HG02885 (cell line): ENCODE results near the gene GGACT.

Experiments used
- ATAC-seq: cut with Tn5 transposase; IDR thresholded peaks from one replicate; pipeline ENCODE4 v1.9.1; 2021; ENCODE audit warnings: mild to moderate bottlenecking; ENCODE audit not compliant: unreplicated experiment, poor library complexity

Gene GGACT

DNA sequence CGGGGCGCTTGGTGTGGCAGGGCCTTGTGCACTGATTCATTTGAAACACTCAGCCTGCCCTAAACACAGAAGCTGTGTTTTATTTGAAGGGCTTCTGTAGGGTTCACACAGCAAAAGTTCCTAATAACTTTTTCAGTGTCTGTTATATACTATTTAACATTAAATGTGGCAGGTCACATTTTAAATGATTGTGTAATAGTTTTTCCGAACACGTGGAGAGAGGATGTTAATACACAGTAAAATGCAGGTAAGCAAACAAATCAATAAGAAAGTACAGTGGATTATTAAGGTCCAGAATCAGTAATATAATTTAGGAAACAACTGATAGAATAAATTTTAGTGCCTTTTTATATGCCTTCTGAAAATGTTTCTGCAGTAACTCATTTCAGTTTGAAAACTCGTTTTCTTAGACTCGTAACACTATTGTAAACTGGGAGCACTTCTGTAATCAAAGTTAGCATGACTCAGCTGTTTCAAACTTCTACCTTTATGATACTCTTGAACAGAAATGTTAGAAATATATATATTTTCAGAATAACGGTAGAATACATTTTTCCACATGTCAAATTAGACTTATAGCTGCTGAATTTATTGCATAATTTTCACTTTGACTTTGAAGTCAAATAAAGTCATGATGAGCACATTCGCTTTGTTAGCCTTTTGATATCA lies 70.1 kb downstream of the GGACT start:
- ATAC-seq: no peak

- no peak for ATAC-seq
These were observed 70.9 kb downstream of the GGACT start for GRCh38 chr13:100517728-100518127.

DNA sequence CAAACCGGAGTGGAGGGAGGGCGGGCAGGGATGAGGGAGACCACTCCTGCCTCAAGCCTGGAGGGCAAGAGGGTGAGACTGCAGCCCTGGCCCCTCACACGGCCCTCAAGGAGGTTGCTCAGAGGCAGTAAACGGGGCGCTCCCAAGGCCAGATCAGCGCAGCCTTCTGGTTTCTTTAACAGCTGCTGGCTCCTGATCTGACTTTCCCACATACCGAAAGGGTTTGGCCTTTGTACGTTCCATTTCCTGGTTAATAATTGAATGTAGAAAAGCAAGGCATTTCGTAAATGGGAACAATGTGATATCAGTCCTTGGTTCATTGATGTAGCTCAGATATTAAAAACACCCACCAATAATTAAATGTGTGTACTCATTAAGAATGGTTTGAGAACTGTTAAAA lies 71.5 kb downstream of the GGACT start:
- ATAC-seq: no peak

GRCh38 chr13:100515410-100515800 lies 73.2 kb downstream of the GGACT start:
- no peak for ATAC-seq

- peak; percentile 92 for ATAC-seq
These were observed 73.7 kb downstream of the GGACT start for GRCh38 chr13:100514788-100515409.

- ATAC-seq: no peak
These were observed 74.5 kb downstream of the GGACT start for GRCh38 chr13:100513987-100514670.

DNA sequence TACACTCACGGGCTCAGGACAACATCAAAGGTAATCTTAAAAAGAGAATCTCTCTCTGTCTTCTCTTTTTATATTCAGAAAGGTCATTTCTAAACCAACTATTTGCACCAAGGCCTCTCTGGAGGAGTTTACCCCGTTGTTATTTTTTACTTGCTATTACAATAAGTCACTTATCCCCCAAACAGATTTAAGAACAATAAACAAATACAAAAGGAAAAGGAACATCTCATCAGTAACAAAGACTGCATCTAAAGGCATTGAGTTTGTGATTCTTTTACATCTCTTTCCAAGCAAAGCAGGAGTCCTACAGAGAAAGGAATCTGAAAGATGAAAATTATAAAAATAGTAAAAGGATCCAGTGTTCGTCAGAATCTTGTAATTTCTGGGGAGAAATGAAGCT lies 75.4 kb downstream of the GGACT start:
- ATAC-seq: no peak

DNA sequence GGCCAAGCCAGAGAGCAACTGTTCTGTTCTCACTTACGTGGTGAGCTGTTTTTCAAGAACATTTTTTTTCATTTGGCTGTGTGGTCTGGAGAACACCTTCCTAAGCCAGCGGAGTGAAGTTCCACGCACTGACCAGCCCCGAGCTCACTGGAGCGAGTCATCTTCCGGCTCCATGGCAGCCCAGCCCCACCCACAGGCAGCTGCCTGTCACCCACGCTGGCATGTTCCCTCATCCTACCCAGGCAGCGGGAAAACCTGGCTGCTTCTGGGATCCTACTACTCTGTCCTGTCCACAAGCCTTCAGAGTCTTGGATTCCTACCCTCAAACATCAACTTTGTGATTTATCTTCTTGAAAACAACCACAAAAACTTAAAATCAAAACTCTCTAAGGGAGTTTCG lies 76.2 kb downstream of the GGACT start:
- no peak for ATAC-seq

DNA sequence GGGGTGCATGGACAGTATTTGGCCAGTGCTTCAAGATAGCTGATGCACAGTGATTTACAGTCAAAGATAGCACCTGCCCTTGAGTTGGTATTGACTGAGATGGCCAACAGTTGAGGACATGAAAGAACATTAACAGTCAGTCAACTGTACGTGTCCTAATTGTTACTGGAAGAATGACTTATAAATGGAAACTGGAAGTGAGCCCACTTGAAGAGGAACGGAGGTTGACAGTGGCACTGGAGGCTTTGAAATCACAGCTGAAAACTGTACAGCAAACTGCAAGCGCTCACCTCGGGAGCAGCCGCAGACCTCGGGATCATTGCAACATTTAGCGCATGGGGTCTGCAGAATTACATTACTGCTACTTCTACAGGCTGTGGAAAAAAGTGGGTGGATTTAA lies 77.1 kb downstream of the GGACT start:
- no peak for ATAC-seq

GRCh38 chr13:100510208-100510957 lies 78.2 kb downstream of the GGACT start:
- no peak for ATAC-seq

DNA sequence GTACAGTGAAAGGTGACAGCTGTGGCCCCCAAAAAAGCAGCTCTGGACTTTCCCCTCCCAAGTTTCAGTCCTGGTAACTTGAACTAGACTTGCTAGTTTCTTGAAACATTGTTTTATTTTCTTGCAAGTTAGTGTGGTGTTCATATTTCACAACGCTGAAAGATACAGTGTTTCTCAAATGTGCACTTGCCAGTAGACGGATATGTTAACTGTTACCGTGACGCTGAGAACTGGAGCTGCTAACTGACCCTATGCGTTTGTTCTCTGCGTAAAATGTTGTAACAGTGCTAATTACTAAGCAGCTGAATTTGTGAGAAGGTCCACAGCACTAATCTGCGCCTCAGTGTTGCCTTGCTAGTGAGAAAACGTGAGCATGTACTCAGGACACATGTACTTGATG lies 79.6 kb downstream of the GGACT start:
- ATAC-seq: no peak

- ATAC-seq: no peak
These were observed 80.1 kb downstream of the GGACT start for GRCh38 chr13:100508455-100508854.

DNA sequence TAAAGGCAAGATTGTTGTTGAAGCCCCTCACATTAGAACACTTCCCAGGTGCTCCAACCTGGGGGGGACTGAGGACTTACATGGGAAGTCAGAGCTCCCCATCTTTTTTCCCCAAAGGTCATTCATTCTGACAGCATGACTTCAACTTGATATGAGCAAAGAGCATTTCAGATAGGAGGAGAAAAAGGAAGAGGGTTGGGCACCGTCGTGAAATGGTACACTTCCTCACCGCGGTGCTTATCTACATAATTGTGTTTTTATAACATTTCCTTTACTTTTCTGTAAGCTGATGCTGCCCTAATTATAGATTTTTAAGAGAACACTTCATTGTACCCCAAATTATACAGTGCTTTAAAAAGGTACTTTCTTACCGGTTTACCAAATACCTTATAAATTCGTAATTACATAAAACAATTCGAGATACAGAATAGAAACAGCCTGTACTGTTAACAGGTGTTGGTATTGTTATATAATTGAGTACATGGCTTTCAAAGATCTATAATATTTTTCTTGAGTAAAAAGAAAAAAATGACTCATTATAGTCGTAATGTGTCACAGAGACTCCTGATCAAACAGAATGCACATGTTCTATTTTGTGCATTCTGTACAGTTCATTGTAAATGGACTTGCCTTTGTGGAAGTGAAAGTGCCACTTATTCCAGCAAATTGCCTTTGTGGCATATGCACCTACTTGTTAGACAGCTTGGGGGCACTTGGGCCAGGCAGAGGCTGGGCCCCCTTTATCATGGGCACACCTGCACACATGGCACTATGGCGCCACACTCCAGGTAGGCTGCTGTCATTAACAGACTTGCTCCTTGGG lies 81.8 kb downstream of the GGACT start:
- peak; percentile 39 for ATAC-seq

DNA sequence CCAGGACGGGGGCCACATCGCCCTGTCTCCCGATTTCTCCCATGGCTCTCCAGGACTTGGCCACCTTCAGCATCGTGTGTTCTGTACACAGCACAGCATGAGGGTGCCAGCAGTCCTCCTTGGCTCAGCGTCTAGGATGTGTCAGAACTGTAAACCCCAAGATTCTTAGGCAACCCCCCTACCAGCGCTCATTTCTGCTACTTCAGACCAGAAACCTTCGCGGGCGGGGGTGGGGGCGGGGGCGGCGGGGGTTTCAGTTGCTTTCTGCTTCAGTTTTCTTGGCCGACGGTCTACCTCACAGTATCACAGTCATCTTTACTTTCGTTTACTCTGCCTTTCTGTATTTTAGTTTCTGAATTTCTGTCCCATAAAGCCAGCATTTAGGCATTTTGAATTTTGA lies 82.4 kb downstream of the GGACT start:
- peak; percentile 86 for ATAC-seq

DNA sequence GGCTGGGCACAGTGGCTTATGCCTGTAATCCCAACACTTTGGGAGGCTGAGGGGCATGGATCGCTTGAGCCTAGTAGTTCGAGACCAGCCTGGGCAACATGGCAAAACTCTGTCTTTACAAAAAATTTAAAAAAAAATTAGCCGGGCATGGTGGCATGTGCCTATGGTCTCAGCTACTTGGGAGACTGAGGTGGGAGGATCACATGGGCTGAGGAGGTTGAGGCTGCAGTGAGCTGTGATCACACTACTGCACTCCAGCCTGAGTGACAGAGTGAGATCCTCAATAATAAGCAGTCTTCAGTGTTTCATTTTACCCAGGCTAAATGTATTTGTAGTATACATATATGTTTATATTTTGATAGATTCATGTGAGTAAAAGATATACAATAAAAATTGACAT lies 85.0 kb downstream of the GGACT start:
- ATAC-seq: no peak

DNA sequence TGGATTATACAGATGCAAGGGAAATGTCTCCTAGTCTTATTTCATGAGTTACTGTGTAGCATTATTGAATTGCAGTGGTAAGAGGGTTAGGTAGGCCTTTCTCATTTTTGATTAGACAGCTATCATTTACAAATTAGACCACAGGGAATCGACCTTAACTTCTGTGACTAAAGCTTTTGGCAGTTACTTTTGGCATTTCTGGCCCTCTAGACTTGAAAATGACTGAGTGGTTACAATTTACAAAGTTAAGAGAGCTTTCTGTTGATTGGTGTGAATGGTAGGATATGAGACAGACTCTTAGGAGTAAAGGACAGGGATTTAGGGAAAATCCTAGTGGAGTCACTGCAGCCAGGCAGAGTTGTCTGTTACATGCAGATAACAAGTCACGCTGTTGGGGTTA lies 86.1 kb downstream of the GGACT start:
- no peak for ATAC-seq

- ATAC-seq: no peak
These were observed 91.2 kb downstream of the GGACT start for GRCh38 chr13:100497389-100497788.

DNA sequence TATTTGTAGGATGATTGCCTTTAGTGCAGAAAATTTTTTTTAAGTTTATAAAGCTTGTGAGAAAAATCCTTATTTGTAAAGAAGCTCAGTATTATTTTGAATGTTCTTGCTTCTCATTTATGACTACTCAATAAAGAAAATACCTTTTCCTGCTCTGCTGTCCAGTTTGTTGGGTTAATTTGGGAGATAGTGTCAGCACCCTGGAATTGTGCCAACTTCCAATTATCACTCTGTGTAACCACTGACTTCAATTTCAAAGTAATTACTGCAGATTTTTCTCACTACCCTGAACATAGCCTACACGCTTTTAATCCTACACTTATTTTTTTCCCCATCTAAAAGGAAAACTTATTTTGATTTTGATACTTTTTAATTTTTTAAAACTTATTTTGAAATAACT lies 93.1 kb downstream of the GGACT start:
- no peak for ATAC-seq

- no peak for ATAC-seq
These were observed 95.2 kb downstream of the GGACT start for GRCh38 chr13:100493418-100493817.

DNA sequence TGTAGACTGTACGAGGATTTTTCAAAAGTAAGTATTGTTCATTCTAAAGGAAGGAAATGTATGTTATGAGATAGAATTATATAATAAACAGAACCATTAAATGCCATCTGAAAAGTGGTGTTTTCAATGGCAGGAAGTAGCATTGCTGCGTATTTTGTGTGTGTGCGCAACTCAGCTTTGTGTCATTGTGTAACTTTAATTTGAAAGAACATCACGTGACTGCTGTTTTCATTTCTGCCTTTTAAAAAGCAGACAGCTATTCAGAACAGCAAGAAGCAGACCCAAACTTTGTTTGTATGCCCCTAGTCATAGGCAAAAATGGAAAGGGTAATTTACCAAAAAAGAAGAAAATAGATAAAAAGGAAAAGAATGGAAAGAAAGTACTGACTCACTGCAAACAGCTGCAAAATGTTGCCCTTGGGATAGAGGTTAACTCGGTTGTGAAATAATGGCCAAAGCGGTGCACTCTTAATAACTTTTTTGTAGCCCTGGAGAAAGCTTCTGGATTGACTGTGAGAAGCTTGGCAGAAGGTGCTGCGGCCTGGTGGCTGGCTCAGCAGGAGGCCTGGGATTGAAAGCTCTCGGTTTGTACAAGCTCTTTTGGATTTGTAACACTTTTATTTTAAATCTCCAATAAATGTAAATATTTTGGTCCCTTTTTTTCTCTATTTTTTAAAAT lies 97.3 kb downstream of the GGACT start:
- ATAC-seq: no peak
